Fibroblast of gingiva (primary cell): ENCODE results near the gene RSPRY1.

Source experiments
- DNase-seq: peaks from one replicate; pipeline ENCODE4 v3.0.0-alpha.2; 2011; ENCODE audit warnings: low read depth

RSPRY1 gene

GRCh38 chr16:57224651-57225335 is 38.7 kb downstream of the RSPRY1 start:
- DNase-seq, result no peak

DNA sequence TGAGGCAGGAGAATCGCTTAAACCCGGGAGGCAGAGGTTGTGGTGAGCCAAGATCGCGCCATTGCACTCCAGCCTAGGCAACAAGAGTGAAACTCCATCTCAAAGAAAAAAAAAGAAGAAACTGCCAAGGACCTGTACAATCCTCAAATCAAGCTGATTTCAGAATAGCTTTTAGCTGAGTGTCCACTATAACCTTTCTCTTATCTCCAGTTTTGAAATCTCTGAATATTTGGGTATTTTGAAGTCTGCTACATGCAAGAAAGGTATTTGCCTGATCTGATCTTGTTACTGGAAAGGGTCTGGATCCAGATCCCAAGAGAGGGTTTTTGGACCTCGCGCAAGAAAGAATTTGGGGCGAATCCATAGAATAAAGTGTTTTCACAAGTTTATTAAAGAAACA is 39.8 kb downstream of the RSPRY1 start:
- DNase-seq, result no peak

- no peak for DNase-seq
These were observed 40.8 kb downstream of the RSPRY1 start for GRCh38 chr16:57226701-57227621.

DNA sequence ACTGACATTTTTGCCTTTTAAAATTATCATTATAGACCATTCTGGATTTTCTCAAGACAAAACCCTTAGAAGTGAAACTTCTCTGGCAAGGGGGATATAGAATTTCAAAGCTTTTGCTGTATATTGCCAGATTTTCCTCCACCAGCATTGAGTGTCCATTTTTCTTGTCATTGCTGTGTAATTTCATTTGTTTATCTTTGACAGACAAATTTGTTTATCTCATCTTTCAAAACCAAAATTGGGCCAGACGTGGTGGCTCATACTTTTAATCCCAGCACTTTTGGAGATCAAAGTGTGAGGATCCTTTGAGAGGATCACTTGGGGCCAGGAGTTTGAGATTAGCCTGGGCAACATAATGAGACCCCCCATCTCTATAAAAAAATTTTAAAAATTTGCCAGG is 43.0 kb downstream of the RSPRY1 start:
- no peak for DNase-seq

DNA sequence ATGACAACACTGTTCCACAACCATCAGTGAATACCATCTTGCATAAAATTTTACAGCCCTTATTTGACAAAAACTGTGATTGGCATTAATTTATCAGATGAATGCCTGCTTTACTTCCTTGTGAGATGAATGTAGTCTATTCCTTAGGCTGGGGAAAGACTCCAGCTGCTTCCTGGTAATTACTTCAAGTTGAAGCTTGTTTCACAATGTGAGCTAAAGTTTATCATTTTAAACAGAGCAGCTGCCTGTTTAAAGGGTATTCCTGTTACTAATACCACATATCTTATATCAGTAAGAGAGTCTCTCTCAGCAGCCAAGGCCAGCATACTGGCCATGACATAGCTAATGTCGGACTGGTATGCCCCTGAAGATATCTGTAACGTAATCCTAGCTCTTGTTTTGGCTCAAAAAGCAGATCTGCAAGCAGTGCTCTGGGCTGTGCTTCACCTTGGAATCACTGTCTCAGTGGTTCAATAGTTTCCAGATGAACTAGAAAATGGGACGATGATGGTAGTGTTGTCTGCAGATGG is 45.8 kb downstream of the RSPRY1 start:
- no peak for DNase-seq

DNA sequence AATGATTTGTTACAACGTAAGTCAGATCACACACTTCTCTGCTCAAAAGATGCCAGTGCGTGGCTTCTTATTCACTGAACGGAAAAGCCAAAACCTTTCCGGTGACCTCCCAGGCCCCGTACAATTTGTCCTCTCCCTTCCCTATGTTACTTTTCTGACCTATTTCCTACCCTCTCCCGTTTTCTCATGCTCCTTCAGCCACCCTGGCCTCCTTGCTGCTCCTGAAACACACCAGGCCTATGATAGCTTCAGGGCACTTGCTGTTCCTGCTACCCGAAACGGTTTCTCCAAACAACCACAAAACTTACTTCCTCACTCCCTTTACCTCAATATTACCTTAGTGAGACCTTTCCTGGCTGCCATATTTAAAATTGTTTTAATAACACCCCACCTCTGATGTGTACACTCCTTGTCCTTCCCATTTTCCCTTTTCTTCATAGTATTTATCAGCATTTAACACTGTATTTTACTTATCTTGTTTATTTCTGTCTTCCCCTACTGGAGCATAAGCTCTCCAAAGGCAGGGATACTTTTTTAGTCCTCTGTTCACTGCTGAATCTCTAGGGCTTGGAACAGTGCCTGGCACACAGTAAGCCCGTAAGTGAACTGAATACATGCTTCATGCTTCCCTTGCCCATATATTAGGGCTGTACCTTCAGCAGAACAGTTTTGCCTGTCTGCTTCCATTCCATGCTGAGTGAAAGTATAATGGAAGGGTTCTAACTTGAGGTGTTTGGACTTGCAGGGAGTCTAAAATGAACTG is 48.0 kb downstream of the RSPRY1 start:
- DNase-seq, result no peak

- no peak for DNase-seq
These were observed 48.6 kb downstream of the RSPRY1 start for GRCh38 chr16:57234707-57235092.

GRCh38 chr16:57235128-57236021 is 49.2 kb downstream of the RSPRY1 start:
- DNase-seq, result no peak

- no peak for DNase-seq
These were observed 49.9 kb downstream of the RSPRY1 start for GRCh38 chr16:57236022-57236350.

GRCh38 chr16:57238682-57239081 is 52.6 kb downstream of the RSPRY1 start:
- peak; percentile 11 for DNase-seq

DNA sequence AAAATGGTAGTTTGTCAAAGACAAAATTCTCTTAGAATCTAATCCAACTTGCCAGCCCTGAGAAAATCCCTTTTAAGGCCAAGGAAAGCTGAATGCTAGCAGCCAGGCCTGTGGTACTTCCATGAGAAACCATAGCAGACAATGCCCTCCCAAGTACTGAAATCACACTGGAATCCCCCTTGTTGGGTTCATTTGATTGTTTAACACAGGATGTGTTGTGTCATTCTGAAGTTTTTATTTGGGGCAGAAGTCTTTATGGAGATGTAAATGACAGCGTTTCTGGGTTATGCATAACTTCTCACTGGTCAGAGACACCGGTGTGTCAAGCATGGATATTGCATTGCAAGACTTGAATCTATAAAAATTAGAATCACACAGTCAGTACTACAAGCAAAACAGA is 53.0 kb downstream of the RSPRY1 start:
- DNase-seq, result no peak

DNA sequence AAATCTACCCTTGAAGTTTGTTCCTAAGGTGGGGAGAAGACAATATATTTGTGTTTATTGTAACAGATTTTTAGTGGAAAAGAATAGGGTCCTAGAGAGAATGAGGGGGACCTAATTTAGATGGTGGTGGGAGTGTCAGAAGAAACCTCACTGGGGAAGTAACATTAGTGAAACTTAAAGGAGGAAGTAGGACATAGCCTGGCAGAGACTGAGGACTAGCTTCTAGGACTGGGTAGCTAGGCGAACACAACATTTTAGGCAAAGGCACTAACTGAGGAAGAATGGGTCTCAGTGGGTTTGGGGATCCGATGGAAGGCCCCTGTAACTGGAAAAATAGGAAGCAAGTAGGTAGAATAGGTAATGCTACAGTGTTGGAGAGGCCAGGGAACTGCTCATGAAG is 54.7 kb downstream of the RSPRY1 start:
- no peak for DNase-seq

- no peak for DNase-seq
These were observed 56.5 kb downstream of the RSPRY1 start for GRCh38 chr16:57242650-57243049.

DNA sequence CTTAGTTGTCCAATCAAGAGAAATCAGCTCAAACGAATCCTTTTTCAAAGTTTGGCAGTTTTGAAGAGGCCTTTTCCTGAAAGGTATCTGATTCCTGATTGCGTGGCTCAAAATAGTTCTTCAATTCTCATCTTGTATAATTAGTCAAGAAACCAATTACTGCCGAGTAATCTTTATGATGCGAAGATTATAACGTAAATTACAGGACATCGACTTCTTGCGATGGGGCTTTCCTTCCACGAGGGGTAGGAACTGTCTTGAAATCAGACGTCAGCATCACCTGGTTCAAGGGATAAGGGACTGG is 58.3 kb downstream of the RSPRY1 start:
- DNase-seq, result no peak

DNA sequence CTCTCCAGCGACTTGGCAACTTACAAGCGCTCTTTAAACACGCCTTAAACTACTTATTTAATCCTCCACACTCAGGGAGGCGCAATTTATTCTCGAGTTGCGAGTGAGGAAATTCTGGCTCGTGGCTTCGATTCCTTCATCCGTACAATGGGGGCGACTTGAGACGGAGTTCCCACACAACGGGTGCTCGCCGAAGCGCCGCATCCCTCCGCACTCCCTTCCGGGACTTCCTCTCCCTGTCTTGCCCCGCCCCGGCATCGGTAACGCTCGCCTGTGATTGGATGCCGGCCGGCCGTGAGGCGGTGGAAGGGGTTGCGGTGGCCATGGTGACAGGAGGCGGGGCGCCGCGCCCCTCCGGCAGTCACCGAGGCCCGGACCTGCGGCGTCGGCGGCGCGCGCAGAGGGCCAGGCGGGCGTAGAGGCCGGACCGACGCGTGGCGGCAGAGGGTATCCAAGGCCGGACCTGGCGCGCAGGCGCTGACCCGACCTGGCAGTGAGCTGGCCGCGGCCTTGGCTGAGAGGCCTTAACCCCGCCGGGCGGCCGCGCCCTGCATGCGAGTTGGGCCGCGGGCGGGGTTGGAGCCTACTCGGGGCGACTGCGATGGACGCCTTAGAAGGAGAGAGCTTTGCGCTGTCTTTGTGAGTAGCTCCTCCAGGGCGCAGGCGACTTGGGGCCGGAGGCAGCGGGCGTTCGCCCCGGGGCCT is 58.8 kb downstream of the RSPRY1 start, which contains the start of gene ARL2BP:
Gene ARL2BP (plus strand): TSS at position 493 of the 705 bp plus-strand sequence. CDS start 109 bp downstream, at position 602.
- DNase-seq, result peak; percentile 99

DNA sequence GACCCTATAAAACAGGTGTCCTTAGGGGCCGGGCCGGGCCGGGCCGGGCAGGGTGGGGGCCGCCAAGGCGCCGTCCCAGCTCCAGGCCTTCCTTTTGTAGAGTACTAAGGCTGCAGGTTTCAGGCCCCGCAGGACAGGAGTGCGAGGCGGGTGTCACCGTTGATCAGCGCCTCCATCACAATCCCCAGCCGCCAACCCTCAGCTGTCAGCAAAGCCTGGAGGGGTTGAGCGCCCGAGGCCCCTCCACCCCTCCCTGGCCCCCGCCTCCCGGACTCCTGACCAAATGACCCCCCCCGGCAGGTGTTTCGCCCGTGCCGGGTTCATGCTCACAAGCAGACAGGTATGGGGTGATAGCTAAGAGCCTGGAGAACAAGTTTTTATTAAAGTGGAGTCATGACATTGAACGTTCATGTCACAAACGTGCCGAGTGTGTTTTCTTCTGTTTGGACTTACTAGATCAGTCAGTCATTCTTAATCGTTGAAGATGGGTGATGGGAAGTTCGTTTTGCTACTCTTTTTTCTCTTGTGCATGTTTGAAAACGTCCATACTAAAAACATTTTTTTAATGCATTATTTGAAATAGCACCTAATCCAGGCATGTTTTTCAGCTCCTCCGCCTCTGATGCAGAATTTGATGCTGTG is 59.5 kb downstream of the RSPRY1 start:
- DNase-seq, result no peak

DNA sequence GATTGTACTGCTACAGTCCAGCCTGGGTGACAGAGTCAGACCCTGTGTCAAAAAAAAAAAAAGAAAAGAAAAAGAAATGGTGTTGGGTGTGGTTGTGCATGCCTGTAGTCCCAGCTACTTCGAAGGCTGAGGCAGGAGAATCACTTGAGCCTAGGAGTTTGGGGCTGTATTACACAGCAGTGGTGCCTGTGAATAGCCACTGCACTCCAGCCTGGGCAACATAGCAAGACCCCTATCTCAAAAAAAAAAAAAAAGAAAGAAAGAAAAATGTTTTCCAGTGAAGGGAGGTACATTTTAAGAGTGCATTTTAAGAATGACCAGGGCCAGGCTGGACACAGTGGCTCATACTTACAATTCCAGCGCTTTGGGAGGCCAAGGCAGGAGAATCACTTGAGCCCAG is 65.2 kb downstream of the RSPRY1 start:
- no peak for DNase-seq

DNA sequence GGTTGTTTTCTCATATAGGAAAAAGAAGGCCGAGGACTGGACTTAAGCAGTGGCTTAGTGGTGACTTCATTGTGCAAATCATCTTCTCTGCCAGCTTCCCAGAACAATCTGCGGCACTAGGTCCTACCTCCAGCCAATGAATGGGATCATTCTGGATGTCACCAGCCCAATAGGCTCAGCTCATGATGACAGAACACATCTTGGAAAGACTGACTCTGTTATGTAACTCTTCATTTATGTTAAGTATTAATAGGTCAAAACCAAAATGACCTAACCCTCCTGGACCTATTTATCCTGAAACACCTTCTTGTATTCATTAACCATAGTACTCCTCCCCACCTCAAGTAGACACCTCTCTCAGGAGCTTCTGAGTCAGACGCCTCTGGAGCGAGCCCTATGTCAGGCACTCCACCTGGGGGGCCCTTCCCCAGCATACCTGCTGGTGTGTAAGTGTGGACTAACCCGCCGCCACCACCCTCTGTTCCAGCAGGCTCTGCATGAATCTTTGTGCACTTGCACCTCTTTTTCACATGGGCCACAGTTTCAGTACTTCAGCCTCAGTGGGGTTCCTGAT is 66.1 kb downstream of the RSPRY1 start:
- DNase-seq, result no peak

DNA sequence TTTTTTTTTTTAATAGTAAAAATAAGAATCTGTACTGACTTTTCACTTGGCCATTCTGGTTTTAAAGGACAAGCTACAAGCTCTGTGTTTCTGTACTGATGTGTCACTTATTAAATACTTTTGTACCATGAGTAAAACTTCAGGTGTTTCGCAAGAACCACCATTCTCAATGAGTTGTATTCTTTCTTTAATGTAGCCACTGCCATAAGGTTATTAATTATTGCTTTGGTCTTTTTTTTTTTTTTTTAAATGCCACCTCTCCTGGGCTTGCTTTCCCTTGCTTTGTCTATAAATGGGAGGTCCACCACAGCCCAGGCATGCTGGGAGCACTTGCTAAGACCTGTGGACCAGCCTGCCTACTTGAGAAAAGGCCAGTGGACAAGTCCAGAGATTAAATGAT is 67.3 kb downstream of the RSPRY1 start:
- no peak for DNase-seq
